ENCODE data around the gene CCDC9B. TPM values are rescaled to one million over a fixed set of nuclear protein-coding genes. Genes with fewer than 3 reads are reported as not detected.
A peak's percentile ranks its signal among the peaks of the same experiment; 100 is the strongest.

The CCDC9B gene
- total RNA-seq, 1 donor from 2014 or later: 16.6 TPM

- DNase-seq (ENCODE audit: low spot score): no peak
- no peak for ATAC-seq
Observed at GRCh38 chr15:40345867-40346578, 5.3 kb upstream of the CCDC9B start.

GRCh38 chr15:40345225-40345866, 4.6 kb upstream of the CCDC9B start:
- ATAC-seq (no peak), DNase-seq (ENCODE audit: low spot score) (no peak)

GRCh38 chr15:40344631-40345120, 3.9 kb upstream of the CCDC9B start:
- peak; percentile 68 for DNase-seq (ENCODE audit: low spot score)
- peak; percentile 52 for ATAC-seq

- ATAC-seq: no peak
- DNase-seq (ENCODE audit: low spot score): no peak
Observed at GRCh38 chr15:40344217-40344616, 3.5 kb upstream of the CCDC9B start.

- ATAC-seq (no peak), DNase-seq (ENCODE audit: low spot score) (no peak)
Observed at GRCh38 chr15:40343512-40343911, 2.8 kb upstream of the CCDC9B start.

GRCh38 chr15:40342416-40343320, 1.9 kb upstream of the CCDC9B start:
- no peak for ATAC-seq
- no peak for DNase-seq (ENCODE audit: low spot score)

GRCh38 chr15:40340038-40340739, 550 bp downstream of the CCDC9B start:
- ATAC-seq (peak; percentile 65), DNase-seq (ENCODE audit: low spot score) (peak; percentile 78)

- ATAC-seq (no peak), DNase-seq (ENCODE audit: low spot score) (no peak)
Observed at GRCh38 chr15:40339621-40339945, 1.2 kb downstream of the CCDC9B start.

GRCh38 chr15:40338921-40339620, 1.7 kb downstream of the CCDC9B start:
- DNase-seq (ENCODE audit: low spot score) (no peak), ATAC-seq (no peak)

GRCh38 chr15:40338041-40338657, 2.6 kb downstream of the CCDC9B start:
- DNase-seq (ENCODE audit: low spot score) (no peak), ATAC-seq (no peak)

- no peak for ATAC-seq
- DNase-seq (ENCODE audit: low spot score): no peak
Observed at GRCh38 chr15:40337597-40337996, 3.1 kb downstream of the CCDC9B start.

GRCh38 chr15:40336744-40337122, 4.0 kb downstream of the CCDC9B start:
- DNase-seq (ENCODE audit: low spot score): no peak
- ATAC-seq: no peak

GRCh38 chr15:40335938-40336743, 4.6 kb downstream of the CCDC9B start:
- ATAC-seq (no peak), DNase-seq (ENCODE audit: low spot score) (no peak)

- ATAC-seq (no peak), DNase-seq (ENCODE audit: low spot score) (no peak)
Observed at GRCh38 chr15:40334941-40335795, 5.6 kb downstream of the CCDC9B start.

- no peak for DNase-seq (ENCODE audit: low spot score)
- ATAC-seq: no peak
Observed at GRCh38 chr15:40334541-40334940, 6.2 kb downstream of the CCDC9B start.

- DNase-seq (ENCODE audit: low spot score) (no peak), ATAC-seq (peak; percentile 55)
Observed at GRCh38 chr15:40333922-40334492, 6.7 kb downstream of the CCDC9B start.

GRCh38 chr15:40332113-40332781, 8.5 kb downstream of the CCDC9B start:
- DNase-seq (ENCODE audit: low spot score) (no peak), ATAC-seq (no peak)

All from left lobe of liver (tissue), 2 donors.